HG02943 (cell line): Measurements from ENCODE around the gene CENPT.

Source experiments
- ATAC-seq: cut with Tn5 transposase; IDR thresholded peaks from one replicate; pipeline ENCODE4 v1.9.1; 2021; ENCODE audit warnings: mild to moderate bottlenecking, low read depth, moderate library complexity; ENCODE audit not compliant: unreplicated experiment

CENPT gene

DNA sequence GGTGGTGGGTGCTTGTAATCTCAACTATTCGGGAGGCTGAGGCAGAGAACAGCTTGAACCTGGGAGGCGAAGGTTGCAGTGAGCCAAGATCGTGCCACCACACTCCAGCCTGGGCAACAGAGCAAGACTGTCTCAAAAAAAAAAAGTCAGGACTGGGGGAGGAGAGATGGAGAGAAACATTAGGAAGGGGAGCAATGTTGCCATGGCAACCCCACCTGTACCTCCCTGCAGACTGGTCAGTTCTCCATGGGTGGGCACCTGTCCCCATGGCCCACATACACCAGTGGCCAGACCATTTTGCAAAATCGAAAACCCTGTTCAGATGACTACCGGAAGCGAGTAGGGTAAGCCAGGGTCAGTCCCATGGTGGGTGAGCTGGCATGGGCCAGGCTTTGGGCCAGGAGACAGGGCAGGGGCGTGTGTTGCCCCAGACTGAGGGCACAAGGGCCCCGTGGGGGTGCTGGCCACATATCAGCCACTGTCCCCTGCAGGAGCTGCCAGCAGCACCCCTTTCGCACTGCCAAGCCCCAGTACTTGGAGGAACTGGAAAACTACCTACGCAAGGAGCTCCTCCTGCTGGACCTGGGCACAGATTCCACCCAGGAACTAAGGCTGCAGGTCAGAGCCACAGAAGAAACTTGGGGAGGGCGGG lies 26.8 kb downstream of the CENPT start:
- ATAC-seq = no peak

DNA sequence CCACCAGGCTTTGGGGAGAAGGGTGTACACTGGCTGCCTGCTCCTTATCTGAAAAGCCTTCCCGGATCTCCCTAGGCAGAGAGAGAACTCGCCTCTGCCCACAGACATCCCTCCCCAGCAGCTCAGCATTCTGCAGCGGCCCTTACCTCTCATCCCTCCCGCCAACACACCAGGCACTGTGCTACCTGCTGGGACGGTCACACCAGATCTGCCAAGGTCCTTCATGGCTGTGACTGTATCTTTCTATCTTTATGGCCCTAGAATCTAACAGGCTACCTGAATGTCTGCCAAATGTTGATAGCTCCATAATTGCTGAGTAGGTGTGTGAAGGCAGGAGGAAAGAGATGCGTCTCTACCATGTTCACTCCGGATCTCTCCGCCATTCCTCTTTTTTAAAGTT lies 32.9 kb downstream of the CENPT start:
- no peak for ATAC-seq

DNA sequence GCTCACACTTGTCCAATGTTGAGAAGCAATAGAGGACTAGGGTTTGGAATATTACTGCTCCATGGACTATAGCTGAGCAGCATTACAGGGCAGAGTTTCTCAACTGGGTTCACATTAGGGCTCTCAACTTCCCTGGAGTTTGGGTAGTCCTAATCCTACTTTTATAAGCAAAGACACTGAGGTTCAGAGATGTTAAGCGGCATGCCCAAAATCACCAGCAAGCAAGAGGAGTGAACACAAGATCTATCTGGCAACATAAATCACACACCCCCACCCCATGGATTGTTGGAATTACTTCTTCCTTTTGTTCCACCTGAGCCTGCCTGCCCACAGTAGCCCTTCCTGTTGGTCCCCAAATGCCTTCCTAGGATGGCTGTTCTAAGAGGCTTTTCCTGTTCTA lies 35.6 kb downstream of the CENPT start:
- ATAC-seq = no peak

DNA sequence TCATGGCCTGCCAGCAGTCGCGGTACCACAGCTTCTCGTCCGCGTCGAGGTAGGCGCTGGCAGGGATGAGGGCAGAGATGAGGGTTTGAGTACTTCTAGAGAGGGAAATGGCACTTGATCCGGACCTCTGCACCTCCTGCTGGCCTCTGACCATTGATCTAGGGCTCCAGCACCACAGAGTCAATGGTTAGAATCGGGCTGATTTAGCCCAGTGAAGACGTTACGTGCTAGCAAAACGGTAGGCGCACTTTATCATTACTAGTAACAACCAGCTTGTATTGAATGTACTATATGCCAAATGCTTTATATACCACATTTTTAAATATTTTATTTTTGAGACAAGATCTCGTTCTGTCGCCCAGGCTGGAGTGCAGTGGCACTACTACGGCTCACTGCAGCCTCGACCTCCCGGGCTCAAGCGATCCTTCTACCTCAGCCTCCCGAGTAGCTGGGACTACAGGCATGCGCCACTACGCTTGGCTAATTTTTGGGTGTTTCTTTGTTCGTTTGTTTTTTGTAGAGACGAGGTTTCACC lies 40.3 kb downstream of the CENPT start:
- no peak for ATAC-seq

DNA sequence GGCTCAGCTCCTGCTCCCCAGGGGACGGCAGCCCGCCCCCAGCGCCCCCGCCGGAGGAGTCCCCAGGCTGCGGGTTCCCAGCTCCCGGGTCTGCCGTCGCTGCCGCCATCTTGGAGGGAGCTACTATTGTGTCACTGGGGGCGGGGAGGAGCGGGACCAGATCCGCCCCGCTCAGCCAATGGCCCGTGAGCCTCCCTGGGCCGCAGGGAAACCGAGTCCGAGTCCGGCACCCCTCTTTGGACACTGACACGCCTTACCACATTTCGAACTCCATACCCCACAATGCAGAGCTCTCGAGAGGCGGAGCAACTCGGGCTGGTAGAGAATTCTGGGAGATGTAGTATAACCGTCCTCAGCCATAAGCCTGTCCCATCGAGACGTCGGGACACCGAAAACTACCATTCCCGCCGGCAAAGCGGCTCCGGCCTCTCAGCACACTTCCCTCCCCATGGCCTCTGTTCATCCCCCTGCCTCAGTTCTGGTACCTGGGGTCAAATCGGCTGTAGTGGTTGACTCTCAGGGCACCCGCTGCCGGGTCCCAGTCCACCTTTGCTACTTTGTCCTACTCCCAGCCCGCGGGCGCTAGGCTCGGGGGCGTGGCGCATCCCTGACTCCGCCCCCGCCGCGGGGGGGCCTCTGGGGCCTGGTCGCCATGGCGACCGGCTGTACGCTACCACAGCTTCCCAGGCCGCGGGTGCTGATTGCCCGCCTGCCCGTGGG lies 40.9 kb downstream of the CENPT start, which contains the start of the genes RANBP10 and TSNAXIP1:
RANBP10 (minus strand) TSS at position 133 of the 720 bp plus-strand sequence; CDS start at position 109, 24 bp downstream.
TSNAXIP1 (plus strand) TSS at position 462 of the 720 bp plus-strand sequence. CDS start 261 bp downstream, outside the sequence.
- peak; percentile 87 for ATAC-seq

DNA sequence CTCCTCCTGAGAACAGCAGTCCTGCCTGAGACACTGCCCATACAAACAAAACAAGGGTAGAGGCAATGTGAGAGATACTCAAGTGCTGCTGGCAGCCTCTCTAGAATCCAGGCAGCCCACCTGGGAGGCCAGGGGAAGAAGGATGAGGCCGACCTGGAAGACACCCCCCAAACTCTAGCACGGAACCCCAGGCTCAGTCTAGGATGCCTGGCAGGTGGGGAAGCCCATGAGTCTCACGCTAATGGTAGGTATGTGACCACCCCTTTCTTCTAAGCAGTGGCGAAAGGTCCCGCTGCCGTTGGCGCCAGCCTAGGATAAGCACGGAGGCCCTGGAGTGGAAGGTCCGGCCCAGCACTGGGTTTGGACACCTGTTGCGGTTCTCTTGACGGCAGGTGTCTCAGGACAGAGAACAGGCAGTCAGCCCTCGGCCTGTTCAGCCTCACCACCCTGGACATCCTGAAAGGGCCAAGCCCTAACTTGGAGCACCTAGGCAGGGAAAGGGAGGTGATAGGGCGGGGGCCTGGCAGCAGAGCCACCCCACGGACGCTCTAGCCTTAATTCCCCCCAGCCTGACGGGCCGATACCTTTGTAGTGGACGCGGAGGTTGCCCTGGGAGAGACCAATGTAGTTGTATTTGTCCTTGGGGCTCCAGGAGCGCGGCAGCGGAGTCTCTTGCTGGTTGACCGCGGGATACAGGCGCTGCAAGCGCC lies 41.6 kb downstream of the CENPT start:
- ATAC-seq = peak; percentile 5

DNA sequence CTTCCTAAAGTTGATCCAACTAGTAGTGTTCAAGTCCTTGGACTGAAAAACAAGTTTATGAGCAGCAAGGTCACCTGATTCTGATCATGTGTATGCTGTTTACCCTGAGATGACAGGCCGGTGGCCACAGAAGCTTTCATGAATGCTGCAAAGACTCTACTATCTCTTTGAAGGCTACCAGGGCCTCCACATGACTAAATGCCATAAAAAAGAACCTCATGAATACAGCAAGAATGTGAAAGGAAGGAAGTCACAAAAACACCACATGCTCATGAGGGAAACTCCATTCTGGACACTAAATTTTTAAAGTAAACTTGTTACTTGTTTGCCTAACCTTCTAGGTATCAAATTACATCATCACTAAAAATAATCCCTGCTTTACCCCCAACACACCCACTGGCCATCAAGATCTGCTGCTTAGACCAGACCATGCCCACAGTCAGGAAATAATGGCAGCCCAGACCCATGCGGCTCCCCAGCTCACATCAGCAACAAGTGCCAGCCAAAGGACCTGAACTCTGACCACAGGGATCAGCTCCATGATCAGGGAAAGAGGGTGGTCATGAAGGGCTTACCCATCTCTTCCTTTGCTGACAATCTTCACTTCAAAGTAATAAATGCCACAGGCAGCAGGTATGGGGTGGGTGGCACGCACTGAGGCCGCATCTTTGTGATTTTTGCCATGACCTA lies 42.5 kb downstream of the CENPT start:
- no peak for ATAC-seq

DNA sequence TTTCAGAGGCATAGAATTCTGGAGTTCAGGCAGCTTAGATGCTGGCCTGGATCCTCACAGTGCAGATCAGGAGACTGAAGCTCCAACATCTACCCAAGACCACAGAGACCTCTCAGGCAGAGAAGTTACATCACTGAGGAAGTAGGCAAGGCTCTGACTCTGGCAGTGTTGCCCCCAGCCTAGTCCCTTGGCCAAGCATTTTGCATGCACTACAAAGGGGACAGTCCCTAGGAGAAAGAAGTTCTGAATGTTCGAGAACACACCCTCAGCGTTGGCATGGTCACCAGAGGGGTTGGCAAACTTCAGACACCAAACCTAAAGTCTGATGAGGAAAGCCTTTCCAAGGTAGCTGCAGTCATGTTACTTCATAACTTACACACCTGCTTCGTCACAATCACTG lies 43.6 kb downstream of the CENPT start:
- no peak for ATAC-seq

DNA sequence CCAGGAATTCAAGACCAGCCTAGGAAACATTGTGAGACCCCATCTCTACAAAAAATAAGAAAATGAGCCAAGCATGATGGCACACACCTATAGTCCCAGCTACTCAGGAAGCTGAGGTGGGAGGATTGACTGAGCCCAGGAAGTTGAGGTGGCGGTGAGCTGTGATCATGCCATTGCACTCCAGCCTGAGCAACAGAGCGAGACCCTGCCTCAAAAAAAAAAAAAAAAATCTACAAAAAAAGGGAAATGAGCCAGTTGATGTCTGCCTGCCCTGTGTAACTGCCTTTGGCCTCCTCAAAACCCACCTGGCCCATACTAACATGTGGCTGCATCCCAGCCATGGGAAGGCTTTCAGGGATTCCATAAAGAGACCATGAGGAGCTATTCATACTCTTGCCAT lies 45.6 kb downstream of the CENPT start:
- no peak for ATAC-seq

DNA sequence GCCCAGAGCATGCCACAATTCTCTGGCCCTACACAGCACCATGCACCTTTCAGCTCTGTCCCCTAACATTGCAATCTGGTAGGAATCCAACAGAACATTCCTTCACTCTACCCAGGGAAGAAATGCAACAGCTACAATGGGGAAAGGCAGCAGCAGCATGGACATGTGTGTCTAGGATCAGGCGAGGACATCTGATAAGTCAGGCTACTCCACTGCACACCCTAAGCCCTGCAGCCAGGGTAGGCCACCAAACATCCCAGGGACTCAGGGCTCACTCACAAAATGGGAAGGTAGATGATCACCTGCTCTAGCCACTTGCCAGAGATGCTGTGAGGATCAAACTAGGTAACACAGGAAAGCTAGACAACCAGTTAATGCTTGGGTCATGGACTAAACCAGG lies 46.3 kb downstream of the CENPT start:
- no peak for ATAC-seq

DNA sequence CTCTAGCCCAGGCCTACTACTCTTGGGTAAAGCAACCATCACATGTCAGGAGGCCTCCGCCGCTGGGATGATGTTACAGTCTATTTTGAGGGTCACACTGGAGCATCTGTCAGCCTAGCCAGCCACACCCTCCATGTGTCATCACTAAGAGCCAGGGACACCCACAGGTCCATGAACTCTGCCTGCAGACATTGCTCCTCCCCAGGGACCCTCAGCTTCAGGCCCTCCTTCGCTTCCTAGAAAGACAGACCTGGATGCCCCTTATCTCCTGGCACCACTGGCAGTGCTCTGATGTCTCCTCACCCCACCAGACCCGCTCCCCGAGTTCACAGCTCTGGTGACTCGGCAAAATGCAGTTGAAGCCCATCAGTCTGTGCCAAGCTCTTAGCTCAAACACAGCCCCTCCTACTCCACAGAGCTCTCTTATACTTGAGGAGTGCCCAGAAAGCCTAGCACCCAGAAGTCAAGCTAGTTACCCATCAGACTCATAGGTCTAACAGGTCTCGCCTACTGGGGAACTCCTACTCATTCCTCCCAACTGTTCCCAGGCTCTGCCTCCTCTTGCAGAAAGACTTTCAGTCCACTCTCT lies 47.1 kb downstream of the CENPT start:
- no peak for ATAC-seq

DNA sequence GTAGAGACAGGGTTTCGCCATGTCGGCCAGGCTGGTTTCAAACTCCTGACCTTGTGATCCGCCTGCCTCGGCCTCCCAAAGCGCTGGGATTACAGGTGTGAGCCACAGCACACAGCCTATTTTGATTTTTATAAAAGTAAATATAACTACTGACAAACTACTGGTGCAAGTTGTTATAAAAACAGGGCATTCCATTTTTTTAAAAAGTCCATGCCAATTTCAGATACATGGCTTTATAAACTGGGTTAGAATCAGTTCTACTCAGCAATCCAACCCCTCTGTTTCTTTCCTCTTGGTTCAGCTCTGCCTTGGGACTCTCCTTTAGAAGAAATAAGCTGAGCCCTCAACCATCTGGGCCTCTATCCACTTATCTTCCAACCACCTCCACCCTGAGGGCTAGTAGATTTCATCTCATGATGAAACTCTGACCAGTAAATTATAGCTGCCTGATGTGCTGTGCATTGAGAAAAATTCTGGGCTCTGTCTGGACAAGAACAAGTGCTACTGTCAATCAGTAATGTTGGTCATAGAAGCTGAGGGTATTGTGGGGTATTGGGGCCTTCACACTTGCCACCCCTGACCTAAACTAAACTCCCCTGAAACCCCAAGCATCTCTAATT lies 51.3 kb downstream of the CENPT start:
- ATAC-seq = no peak

DNA sequence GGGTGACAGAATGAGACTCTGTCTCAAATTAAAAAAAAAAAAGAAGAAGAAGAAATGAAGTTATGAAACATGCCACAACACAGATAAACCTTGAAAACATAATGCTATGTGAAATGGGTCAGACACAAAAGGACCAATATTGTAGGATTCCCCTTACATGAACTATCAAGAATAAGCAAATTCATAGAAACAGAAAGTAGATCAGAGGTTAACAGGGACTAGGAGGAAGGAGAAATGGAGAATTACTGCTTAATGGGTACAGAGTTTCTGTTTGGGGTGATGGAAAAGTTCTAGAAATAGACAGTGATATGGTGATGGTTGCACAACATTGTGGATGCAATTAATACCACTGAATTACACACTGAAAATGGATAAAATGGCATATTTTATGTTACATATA lies 57.4 kb downstream of the CENPT start:
- no peak for ATAC-seq

DNA sequence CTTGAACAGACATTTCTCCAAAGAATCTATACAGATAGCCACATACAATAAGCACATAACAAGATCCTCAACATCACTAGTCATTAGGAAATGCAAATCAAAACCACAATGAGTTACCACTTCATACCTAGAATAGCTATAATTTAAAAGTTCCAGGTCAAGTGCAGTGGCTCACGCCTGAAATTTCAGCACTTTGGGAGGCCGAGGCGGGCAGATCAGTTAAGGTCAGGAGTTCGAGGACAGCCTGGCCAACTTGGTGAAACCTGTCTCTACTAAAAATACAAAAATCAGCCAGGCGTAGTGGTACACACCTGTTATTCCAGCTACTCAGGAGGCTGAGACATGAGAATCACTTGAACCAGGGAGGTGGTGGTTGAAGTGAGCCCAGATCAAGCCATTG lies 61.0 kb downstream of the CENPT start:
- no peak for ATAC-seq

DNA sequence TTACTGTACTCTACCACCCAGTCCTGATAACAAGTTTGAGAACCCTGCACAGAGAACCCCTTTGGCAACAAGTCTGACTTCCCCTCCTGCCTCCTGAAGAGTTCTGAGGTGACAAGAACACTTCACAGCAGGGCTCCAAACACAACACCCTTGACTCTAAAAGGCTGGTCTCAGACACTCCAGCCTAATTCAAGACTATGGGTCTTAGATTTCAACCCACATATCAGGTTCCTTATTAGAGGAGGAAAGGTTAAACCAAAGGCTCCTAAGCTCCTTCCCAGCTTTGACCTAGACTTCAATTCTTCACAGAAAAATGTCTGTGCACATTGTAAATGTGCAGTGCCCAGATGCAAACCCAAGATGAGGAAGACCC lies 64.2 kb downstream of the CENPT start:
- ATAC-seq = no peak

DNA sequence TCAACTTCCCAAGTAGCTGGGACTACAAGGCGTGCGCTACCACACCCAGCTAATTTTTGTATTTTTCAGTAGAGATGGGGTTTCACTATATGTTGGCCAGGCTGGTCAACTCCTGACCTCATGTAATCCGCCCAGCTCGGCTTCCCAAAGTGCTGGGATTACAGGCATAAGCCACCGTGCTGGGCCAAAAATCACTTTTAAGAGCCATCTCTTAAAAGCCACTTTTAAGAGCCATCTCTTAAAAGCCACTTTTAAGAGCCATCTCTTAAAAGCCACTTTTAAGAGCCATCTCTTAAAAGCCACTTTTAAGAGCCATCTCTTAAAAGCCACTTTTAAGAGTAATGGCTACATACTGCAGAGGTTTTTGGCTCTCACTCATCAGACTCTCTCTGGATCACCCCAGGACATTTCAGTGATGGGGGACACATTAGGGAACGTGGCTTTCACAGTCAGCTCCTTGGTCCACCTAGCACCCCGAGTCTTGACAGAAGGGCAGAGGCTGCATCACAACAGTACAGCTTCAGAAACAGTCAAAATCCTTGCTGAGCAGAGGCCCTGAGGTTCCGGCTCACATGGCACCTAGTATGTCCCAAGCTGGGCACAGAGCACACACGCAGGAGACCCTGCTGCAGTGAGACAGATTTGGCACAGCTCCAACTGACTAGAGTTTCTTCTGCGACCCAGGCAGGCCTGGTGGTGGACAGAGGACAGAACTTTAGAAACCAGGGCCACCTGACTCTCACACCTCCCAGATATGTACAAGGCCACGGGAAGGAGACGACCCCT lies 64.7 kb downstream of the CENPT start:
- no peak for ATAC-seq

DNA sequence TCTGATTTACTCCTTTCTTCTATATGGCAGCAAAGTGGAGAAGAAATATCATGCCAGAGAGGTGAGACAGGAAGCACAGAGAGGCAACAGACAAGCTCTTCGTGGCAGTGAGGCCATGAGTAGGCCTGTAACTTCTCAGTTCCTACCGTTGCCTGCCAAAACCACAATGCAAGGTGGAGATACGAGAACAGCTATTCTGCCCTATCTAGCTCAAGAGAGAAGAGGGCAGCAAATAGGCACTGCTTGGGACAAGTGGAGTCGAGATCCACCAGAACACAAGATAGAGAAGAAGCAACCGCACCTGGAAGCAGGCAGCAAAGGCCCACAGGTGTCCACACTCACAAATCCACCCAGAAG lies 66.0 kb downstream of the CENPT start:
- no peak for ATAC-seq

DNA sequence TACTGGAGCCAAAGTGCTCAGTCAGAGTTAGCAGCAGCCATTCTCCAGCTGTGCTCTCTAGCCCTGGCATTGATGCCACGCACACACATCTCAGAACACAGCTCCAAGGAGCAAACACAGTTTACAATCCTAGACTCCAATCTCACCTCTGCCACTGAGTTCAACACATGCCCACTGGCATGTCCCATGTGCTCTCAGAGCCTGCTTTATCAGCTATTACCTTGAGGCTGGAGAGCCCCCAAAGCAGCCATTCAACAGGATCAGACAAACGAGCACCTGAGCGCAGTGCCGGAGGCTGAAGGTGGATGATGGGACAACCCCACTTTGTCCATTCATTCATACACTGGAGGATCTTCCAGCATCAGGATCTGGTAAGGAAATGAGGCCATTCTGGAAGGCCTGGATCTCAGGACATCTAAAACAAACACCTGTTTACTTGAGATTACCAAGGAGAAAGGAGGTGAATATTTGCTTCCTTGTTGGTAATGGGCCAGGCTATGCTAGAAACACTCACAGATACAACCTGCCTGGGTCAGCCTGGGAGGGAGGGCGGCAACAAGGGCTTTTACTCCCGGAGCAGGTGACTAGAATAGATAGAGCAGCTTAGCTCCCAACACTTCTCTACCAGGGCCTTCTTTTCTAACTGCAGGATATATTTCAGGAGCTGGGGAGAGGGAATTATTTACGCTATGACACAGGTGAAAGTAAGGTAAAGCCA lies 66.5 kb downstream of the CENPT start:
- no peak for ATAC-seq
